Measurements from ENCODE around the gene PLXNA2. TPM values are rescaled to one million over a fixed set of nuclear protein-coding genes. Genes with fewer than 3 reads are reported as not detected.

The PLXNA2 gene
- total RNA-seq, 1 experiment from 2014 or later: 0.06 TPM

DNA sequence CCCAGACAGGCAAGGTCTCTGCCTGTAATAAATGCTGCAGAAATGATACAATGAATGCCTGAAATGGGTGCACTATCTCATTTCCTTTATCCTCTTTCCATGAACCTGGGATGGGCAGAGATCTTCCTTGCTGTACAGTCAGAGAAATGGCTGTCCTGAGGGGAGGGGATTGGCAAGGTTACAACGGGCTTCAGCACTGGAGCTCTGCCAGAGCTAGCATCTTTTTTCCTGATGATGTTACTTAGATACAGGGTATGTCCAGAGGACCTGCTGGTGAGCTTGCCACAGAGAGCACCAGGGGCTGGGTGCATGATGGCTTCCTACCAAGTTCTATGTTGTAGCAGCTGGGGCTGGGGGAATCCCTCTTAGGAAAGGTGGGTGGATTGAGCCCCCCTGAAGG is 115.1 kb downstream of the PLXNA2 start:
- TF ChIP-seq EZH2 (IDR thresholded peaks at IDR 0.05; ENCODE audit: borderline replicate concordance, low read depth, low read length, poor library complexity, severe bottlenecking): no peak
- TF ChIP-seq, protein P1, sequence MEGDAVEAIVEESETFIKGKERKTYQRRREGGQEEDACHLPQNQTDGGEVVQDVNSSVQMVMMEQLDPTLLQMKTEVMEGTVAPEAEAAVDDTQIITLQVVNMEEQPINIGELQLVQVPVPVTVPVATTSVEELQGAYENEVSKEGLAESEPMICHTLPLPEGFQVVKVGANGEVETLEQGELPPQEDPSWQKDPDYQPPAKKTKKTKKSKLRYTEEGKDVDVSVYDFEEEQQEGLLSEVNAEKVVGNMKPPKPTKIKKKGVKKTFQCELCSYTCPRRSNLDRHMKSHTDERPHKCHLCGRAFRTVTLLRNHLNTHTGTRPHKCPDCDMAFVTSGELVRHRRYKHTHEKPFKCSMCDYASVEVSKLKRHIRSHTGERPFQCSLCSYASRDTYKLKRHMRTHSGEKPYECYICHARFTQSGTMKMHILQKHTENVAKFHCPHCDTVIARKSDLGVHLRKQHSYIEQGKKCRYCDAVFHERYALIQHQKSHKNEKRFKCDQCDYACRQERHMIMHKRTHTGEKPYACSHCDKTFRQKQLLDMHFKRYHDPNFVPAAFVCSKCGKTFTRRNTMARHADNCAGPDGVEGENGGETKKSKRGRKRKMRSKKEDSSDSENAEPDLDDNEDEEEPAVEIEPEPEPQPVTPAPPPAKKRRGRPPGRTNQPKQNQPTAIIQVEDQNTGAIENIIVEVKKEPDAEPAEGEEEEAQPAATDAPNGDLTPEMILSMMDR (conservative IDR thresholded peaks at IDR 0.05; ENCODE audit: low read depth, low read length): no peak

DNA sequence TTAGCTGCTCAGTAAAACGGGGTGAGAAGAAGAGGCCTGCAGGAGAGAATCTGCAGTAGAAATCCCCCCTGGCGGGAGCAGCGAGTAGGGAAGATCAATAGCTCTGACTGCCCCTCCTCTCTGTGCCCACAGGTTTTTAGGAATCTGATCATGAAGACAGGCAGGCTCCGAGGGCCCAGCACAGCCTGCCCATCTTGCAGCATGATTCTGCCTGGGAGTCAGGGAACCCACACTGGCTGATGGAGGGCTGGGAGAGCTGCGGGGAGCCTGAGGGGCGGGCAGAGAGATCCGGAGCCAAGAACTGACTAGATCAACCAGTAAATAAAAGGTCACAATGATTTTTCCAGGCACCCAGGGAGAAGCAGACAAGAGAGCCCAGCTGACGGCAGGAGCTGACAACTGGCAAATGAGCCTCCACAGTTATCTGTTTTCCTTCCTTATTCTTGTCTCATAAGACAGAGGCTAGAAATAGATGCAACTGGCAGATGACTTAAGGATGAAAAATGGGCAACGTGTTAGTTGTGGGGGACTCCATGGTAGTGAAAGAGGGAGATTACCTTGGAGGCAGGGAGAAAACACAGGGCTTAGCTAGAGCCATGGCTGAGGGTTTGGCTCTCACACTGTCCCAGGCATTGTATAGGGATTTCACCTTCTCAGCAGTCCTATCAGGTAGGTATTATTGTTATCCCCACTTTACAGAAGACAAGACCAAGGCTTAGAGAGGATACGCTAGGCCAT is 116.2 kb downstream of the PLXNA2 start:
- TF ChIP-seq, protein P1 (conservative IDR thresholded peaks at IDR 0.05; ENCODE audit: low read depth, low read length): no peak
- no peak for TF ChIP-seq EZH2 (IDR thresholded peaks at IDR 0.05; ENCODE audit: borderline replicate concordance, low read depth, low read length, poor library complexity, severe bottlenecking)
- Histone ChIP-seq H3K4me1 (ENCODE audit: insufficient read depth, low read length, poor library complexity, severe bottlenecking) (no peaks in the 10 kb centered on the region), H3K27me3 (replicated peaks; ENCODE audit: insufficient read depth, low read depth, low read length, poor library complexity) (no peaks in the 10 kb centered on the region), H3K27ac (ENCODE audit: low read depth, low read length, poor library complexity, severe bottlenecking) (no peak overlapping the region), H3K4me3 (ENCODE audit: low read depth, low read length, poor library complexity, severe bottlenecking) (no peak overlapping the region), H3K36me3 (ENCODE audit: insufficient read depth, low read length, poor library complexity, severe bottlenecking) (no peaks in the 10 kb centered on the region), H3K9me3 (ENCODE audit: low read depth, low read length, poor library complexity, severe bottlenecking) (no peaks in the 10 kb centered on the region)
- ChIA-PET POLR2A (ENCODE audit: low non-redundant PET) (interaction anchor here (0.6 kb wide), 1 partner anchor 214 kb away, joined by 4 read pairs; no protein-coding TSS in a partner anchor), CTCF (no interaction called here)
- DNase-seq (ENCODE audit: low spot score): no peak
- intact Hi-C loops (cut with micrococcal nuclease; ENCODE audit: unreplicated experiment): no loop called here
- BruUV-seq (replicated peaks): no TSS peak

More for the DNA sequence above, 115.1 kb downstream of the PLXNA2 start:
- POLR2A ChIA-PET (ENCODE audit: low non-redundant PET): no interaction called here
- no peaks in the 10 kb centered on the region for H3K27me3 ChIP-seq (replicated peaks; ENCODE audit: insufficient read depth, low read depth, low read length, poor library complexity)
- no TSS peak for BruUV-seq (replicated peaks)
- H3K9me3 ChIP-seq (ENCODE audit: low read depth, low read length, poor library complexity, severe bottlenecking): no peaks in the 10 kb centered on the region
- no peaks in the 10 kb centered on the region for H3K4me1 ChIP-seq (ENCODE audit: insufficient read depth, low read length, poor library complexity, severe bottlenecking)
- intact Hi-C loops (cut with micrococcal nuclease; ENCODE audit: unreplicated experiment): no loop called here
- no peaks in the 10 kb centered on the region for H3K36me3 ChIP-seq (ENCODE audit: insufficient read depth, low read length, poor library complexity, severe bottlenecking)
- H3K27ac ChIP-seq (ENCODE audit: low read depth, low read length, poor library complexity, severe bottlenecking): no peak overlapping the region
- H3K4me3 ChIP-seq (ENCODE audit: low read depth, low read length, poor library complexity, severe bottlenecking): no peak overlapping the region
- CTCF ChIA-PET: no interaction called here
- no peak for DNase-seq (ENCODE audit: low spot score)

DNA sequence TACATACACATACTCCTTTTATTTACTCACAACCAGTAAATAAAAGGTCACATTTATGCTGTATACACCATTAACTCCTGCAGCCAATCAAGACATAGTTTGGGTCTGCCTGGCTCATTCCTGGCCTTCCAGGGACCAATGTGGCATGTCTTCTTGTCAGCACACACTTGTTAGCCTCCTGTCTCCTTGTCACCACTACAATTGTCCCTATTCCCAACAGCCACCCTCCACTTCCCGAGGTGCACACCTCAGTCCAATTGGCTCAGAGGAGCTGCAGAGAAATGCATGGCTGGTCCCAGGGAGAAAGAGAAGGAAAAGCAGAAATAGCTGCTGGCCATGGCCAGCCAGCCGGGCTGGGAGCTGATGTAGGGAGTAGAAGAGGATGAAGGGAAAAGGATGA is 116.9 kb downstream of the PLXNA2 start:
- ChIA-PET POLR2A (ENCODE audit: low non-redundant PET) (no interaction called here), CTCF (no interaction called here)
- TF ChIP-seq EZH2 (IDR thresholded peaks at IDR 0.05; ENCODE audit: borderline replicate concordance, low read depth, low read length, poor library complexity, severe bottlenecking): no peak
- TF ChIP-seq, protein P1 (conservative IDR thresholded peaks at IDR 0.05; ENCODE audit: low read depth, low read length): no peak
- DNase-seq (ENCODE audit: low spot score): no peak
- no TSS peak for BruUV-seq (replicated peaks)
- Histone ChIP-seq H3K27ac (ENCODE audit: low read depth, low read length, poor library complexity, severe bottlenecking) (no peak overlapping the region), H3K4me1 (ENCODE audit: insufficient read depth, low read length, poor library complexity, severe bottlenecking) (no peaks in the 10 kb centered on the region), H3K27me3 (replicated peaks; ENCODE audit: insufficient read depth, low read depth, low read length, poor library complexity) (no peaks in the 10 kb centered on the region), H3K9me3 (ENCODE audit: low read depth, low read length, poor library complexity, severe bottlenecking) (no peaks in the 10 kb centered on the region), H3K36me3 (ENCODE audit: insufficient read depth, low read length, poor library complexity, severe bottlenecking) (no peaks in the 10 kb centered on the region), H3K4me3 (ENCODE audit: low read depth, low read length, poor library complexity, severe bottlenecking) (no peak overlapping the region)
- intact Hi-C loops (cut with micrococcal nuclease; ENCODE audit: unreplicated experiment): no loop called here
